Muscle of leg (tissue), 11 donors: Measurements from ENCODE around the gene CASP14. TPM values are rescaled to one million over a fixed set of nuclear protein-coding genes. Genes with fewer than 3 reads are reported as not detected.

ENCODE experiments used
- DNase-seq: peaks from one replicate; pipeline ENCODE4 v3.0.0; 2013
- H3K27ac ChIP-seq: one replicate; pipeline ENCODE4 v1.5.1; 2013; ENCODE audit warnings: mild to moderate bottlenecking, low read length, control low read depth
- H3K27me3 ChIP-seq: one replicate; pipeline ENCODE4 v1.6.1; 2013; ENCODE audit warnings: low read length; ENCODE audit not compliant: control insufficient read depth, insufficient read depth
- H3K36me3 ChIP-seq: one replicate; pipeline ENCODE4 v1.6.1; 2013; ENCODE audit warnings: low read length; ENCODE audit not compliant: control insufficient read depth, insufficient read depth
- H3K4me1 ChIP-seq: one replicate; pipeline ENCODE4 v1.6.1; 2013; ENCODE audit warnings: low read length; ENCODE audit not compliant: control insufficient read depth, insufficient read depth
- H3K4me3 ChIP-seq: one replicate; pipeline ENCODE4 v1.5.1; 2013; ENCODE audit warnings: low read length, control low read depth
- H3K9me3 ChIP-seq: replicated peaks from 2 replicates; pipeline ENCODE4 v1.6.1; 2013; ENCODE audit warnings: low read depth, low read length; ENCODE audit not compliant: control insufficient read depth
- WGBS: methylation state at CpG from one replicate; pipeline ENCODE4 v1.1.5; 2013; ENCODE audit warnings: missing lambda C conversion rate; ENCODE audit not compliant: insufficient coverage; 5-methylcytosine and 5-hydroxymethylcytosine counted together
- polyA plus RNA-seq, 8 donors: library from polyadenylated mRNA; unstranded; fragments of 120-200 nt; gene quantifications; one replicate each; pipeline versions ENCODE4 v1.2.1 to v1.2.3, GENCODE V29; 2013; ENCODE audit warnings: inconsistent platforms in 1 of 8, low replicate concordance in 1 of 8; ENCODE audit not compliant: insufficient read length in 8 of 8, insufficient read depth in 1 of 8
- total RNA-seq: library from RNA; stranded (reverse); fragments of 120-200 nt; gene quantifications from one replicate; pipeline ENCODE4 v1.2.4, GENCODE V29; 2013

CASP14 gene
- total and polyA plus RNA-seq, 9 donors, result 0.04 to 0.17 (median 0.12) TPM; not detected in 4

DNA sequence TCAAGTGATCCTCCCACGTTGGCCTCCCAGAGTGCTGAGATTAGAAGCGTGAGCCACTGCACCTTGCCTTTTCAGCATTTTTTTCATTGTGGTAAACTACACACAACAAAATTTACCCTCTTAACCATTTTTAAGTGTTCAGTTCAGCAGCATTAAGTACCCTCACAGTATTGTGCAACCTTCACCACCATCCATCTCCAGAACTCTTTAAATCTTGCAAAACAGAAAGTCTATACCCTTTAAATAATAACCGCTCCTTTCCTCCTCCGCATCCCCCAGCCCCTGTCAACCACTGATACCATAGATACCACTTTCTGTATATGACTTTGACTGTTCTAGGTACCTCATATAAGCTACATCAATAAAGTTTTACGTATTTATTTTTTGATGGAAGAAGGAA is 20.8 kb upstream of the CASP14 start:
- Histone ChIP-seq H3K9me3 (no peaks in the 10 kb centered on the region), H3K4me3 (no peak overlapping the region), H3K4me1 (no peaks in the 10 kb centered on the region), H3K36me3 (no peaks in the 10 kb centered on the region), H3K27ac (no peak overlapping the region), H3K27me3 (no peaks in the 10 kb centered on the region)
- WGBS, result 94% methylated on average over 2 of the region's 5 CpGs
- DNase-seq, result no peak

DNA sequence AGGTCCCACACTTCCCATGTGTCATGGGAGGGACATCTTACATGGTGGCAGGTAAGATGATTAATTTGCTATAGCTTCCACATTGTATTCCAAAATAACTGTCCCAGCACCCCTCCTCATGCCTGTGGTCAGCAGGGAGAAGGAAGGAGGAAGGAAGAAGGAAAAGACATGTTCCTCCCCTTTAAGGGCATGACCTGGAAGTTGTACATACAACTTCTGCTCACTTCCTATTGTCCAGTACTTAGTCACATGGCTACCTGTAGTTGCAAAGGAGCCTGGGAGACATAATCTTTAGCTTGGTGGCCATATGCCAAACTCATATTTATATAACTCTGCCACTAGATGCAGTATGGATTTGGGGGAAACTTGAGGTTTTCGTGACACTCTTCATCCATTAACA is 17.6 kb upstream of the CASP14 start:
- no CpG with 5 or more reads among the region's 1 CpG for WGBS
- Histone ChIP-seq H3K27me3 (no peaks in the 10 kb centered on the region), H3K36me3 (no peaks in the 10 kb centered on the region), H3K27ac (no peak overlapping the region), H3K4me1 (no peaks in the 10 kb centered on the region), H3K4me3 (no peak overlapping the region), H3K9me3 (no peaks in the 10 kb centered on the region)
- DNase-seq, result no peak

DNA sequence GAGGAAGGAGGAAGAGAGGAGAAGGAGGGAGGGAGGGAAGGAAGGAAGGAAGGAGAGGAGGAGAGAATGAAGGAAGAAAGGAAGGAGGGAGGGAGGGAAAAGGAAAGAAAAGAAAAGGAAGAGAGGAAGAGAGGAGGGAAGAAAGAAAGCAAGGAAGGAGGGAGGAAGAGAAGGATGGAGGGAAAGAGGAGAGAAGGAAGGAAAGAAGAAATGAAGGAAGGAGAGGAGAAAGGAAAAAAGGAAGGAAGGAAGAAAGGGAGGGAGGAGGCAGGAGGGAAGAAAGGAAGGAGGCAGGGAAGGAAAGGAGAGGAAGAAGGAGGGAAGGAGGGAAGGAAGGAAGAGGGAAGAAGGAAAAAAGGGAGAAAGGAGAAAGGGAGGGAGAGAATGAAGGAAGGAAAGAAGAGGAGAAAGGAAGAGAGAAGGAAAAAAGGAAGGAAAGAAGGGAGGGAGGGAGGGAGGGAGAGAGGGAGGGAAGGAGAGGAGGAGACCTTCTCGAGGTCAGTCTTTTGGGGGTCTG is 13.4 kb upstream of the CASP14 start:
- Histone ChIP-seq H3K4me1 (no peaks in the 10 kb centered on the region), H3K36me3 (no peaks in the 10 kb centered on the region), H3K27me3 (no peaks in the 10 kb centered on the region), H3K9me3 (no peaks in the 10 kb centered on the region), H3K27ac (no peak overlapping the region), H3K4me3 (no peak overlapping the region)
- WGBS, result no CpG with 5 or more reads among the region's 1 CpG
- no peak for DNase-seq

DNA sequence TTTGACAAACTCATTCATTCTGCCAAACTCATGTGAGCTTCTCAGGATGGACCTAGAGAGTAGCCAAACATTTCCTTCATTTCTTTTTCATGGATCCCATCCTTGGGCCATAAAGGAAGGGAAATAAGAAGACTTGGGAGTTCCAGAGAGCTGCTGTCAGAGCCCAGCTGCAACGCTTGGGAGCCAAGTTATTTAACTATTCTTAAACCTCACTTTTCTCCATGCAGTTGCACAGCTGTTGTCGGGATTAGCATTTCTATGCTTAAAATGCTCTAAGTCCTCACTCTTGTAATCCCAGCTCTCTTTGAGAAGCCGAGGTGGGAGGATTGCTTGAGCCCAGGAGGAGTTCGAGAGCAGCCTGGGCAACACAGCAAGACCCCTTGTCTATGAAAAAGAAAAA is 11.7 kb upstream of the CASP14 start:
- DNase-seq, result peak; percentile 98
- Histone ChIP-seq H3K9me3 (no peaks in the 10 kb centered on the region), H3K27me3 (no peaks in the 10 kb centered on the region), H3K4me3 (no peak overlapping the region), H3K36me3 (no peaks in the 10 kb centered on the region), H3K4me1 (no peaks in the 10 kb centered on the region), H3K27ac (no peak overlapping the region)
- 33% methylated on average over 1 of the region's 4 CpGs for WGBS

DNA sequence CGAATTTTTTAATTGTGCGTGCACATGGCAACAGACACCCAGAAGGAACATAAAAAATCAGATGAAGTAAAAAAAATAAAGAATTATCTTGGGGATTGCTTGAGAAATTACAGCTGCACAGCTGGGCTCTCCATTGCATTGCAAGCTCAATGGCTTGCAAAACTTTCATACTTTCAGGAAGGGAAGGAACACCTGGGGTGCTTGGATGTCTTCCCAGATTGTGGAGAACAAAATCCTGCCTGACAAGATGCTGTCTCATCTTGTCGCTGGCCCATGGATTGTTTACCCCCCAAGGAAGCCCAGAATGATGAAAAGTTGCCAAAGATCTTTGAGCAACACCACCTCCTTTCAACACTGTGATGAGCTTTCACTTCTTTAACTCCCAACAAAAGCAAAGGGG is 11.0 kb upstream of the CASP14 start:
- H3K4me1 ChIP-seq, result no peaks in the 10 kb centered on the region
- H3K4me3 ChIP-seq, result no peak overlapping the region
- WGBS, result 0% methylated on average over 1 of the region's 3 CpGs
- DNase-seq, result peak; percentile 98
- no peaks in the 10 kb centered on the region for H3K9me3 ChIP-seq
- H3K27me3 ChIP-seq, result no peaks in the 10 kb centered on the region
- no peak overlapping the region for H3K27ac ChIP-seq
- H3K36me3 ChIP-seq, result no peaks in the 10 kb centered on the region

DNA sequence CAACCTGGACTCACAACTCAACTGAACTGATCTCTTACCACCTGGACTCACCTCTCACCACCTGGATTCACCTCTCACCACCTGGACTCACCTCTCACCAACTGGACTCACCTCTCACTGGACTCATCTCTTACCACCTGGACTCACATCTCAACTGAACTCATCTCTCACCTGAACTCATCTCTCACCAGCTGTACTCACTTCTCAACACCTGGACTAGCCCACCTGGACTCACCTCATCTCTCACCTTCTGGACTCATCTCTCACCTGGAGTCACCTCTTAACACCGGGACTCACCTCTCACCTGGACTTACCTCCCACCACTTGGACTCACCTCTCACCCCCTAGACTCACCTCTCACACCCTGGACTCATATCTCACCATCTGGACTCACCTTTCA is 7.3 kb upstream of the CASP14 start:
- Histone ChIP-seq H3K9me3 (no peaks in the 10 kb centered on the region), H3K4me3 (no peak overlapping the region), H3K27ac (no peak overlapping the region), H3K36me3 (no peaks in the 10 kb centered on the region), H3K27me3 (no peaks in the 10 kb centered on the region), H3K4me1 (no peaks in the 10 kb centered on the region)
- DNase-seq, result no peak
- WGBS, result 86% methylated on average over 1 of the region's 1 CpG

DNA sequence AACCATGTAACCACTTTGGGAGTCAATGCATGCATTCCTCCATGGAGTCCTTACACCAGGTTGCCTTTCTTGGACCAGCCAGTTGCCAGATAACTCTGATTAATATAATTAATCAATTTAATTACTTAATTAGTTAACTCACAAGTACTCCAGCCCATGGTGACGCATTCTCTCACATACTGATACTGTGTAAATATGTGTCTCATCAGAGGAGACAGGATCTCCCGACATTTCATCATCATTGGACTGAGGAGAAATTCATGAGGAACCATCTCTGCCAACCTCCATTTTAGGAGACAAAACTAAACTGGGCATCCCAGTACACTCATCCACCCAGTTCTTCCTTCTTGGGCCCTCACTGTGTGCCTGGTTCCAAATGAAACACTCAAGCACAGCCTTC is 6.5 kb upstream of the CASP14 start:
- WGBS, result 80% methylated on average over 1 of the region's 2 CpGs
- Histone ChIP-seq H3K4me3 (no peak overlapping the region), H3K36me3 (no peaks in the 10 kb centered on the region), H3K27ac (no peak overlapping the region), H3K4me1 (no peaks in the 10 kb centered on the region), H3K9me3 (no peaks in the 10 kb centered on the region), H3K27me3 (no peaks in the 10 kb centered on the region)
- DNase-seq, result no peak

DNA sequence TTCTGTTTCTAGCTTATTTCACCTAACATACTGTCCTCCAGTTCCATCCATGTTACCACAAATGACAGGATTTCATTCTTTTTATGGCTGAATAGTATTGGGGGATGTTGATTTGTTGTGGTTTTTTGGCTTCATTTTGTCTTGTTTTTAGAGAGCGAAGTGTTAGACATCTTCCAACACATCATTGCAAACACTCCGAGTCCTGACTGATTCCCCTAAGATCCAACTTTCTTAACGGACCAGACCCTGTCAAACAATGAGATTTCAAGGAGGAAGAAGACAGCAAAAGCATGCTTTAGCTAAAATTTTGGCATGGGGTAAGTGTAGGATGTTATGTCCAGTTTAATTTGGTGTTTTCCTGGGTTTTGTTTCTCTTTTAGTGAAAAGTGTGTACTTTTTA is 3.8 kb upstream of the CASP14 start:
- Histone ChIP-seq H3K27ac (no peak overlapping the region), H3K36me3 (no peaks in the 10 kb centered on the region), H3K27me3 (no peaks in the 10 kb centered on the region), H3K4me1 (no peaks in the 10 kb centered on the region), H3K9me3 (no peaks in the 10 kb centered on the region), H3K4me3 (no peak overlapping the region)
- WGBS, result no CpG with 5 or more reads among the region's 3 CpGs
- DNase-seq, result peak; percentile 78

DNA sequence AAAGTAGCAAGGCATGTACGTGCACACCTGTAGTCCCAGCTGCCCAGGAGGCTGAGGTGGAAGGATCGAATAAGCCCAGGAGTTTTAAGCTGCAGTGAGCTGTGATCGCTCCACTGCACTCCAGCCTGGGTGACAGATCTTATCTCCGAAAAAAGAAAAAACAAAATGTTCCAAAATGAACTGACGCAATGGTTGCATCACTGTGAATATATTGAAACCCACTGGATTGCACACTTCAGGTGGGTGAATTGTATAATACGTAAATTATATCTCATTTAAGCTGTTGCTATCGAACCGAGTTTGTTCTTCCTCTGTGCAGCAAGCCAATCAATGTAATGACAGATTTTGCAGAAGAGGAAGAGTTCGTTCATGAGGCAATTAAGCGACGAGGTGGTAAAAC is 1.6 kb upstream of the CASP14 start:
- no peak for DNase-seq
- Histone ChIP-seq H3K9me3 (no peaks in the 10 kb centered on the region), H3K4me1 (no peaks in the 10 kb centered on the region), H3K4me3 (no peak overlapping the region), H3K36me3 (no peaks in the 10 kb centered on the region), H3K27me3 (no peaks in the 10 kb centered on the region), H3K27ac (no peak overlapping the region)
- 82% methylated on average over 6 of the region's 11 CpGs for WGBS

DNA sequence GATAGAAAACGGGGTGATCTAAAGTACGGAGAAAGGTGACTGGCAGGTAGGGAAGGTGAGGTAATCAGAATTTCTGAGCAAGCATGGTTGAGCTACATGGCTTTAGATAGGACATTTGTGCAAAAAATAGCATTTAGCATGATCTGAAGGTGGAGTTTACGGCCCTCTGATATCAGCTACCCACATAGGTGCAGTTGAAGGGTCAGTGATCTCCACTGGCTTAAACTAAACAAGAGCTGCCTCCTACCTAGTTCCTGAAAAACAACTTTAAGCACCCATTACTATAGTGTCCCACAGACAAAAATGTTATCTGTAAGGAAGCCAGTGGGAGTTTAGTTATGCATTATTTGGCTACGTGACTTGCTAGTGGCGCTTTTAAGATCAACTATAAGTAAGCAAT is 1.2 kb upstream of the CASP14 start:
- no peak overlapping the region for H3K4me3 ChIP-seq
- no peak for DNase-seq
- WGBS, result 65% methylated on average over 2 of the region's 5 CpGs
- no peaks in the 10 kb centered on the region for H3K9me3 ChIP-seq
- no peaks in the 10 kb centered on the region for H3K4me1 ChIP-seq
- H3K27me3 ChIP-seq, result no peaks in the 10 kb centered on the region
- no peak overlapping the region for H3K27ac ChIP-seq
- H3K36me3 ChIP-seq, result no peaks in the 10 kb centered on the region

DNA sequence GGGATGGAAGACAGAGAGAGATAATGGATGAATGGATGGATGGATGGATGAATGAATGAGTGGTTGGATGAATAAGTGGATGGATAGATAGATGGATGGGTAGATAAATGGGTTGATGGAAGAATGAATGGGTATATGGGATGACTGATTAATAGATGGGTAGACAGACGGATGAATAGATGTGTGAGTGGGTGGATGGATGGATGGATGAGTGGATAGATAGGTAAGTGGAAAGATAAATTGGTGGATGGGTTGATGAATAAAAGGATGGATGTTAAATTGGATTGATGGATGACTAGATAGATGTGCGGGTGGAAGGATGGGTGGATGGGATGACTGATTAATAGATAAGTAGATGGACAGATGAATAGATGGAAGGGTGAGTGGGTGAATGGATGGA is 1.4 kb downstream of the CASP14 start:
- H3K9me3 ChIP-seq, result no peaks in the 10 kb centered on the region
- no peak overlapping the region for H3K27ac ChIP-seq
- H3K4me3 ChIP-seq, result no peak overlapping the region
- no peaks in the 10 kb centered on the region for H3K36me3 ChIP-seq
- H3K27me3 ChIP-seq, result no peaks in the 10 kb centered on the region
- H3K4me1 ChIP-seq, result no peaks in the 10 kb centered on the region
- DNase-seq, result no peak
- WGBS, result 91% methylated on average over 2 of the region's 2 CpGs
